KOPT-K1 (cell line): Measurements from ENCODE around the gene CCDC148.

ENCODE experiments used
- H3K27ac ChIP-seq: fragments of 200-600 bp; sonication (generic); 2 replicates; pipeline ENCODE4 v1.5.1; 2016; ENCODE audit warnings: antibody characterized with exemption, mild to moderate bottlenecking, low read depth, low read length; ENCODE audit not compliant: poor library complexity, severe bottlenecking
- H3K36me3 ChIP-seq: fragments of 200-600 bp; sonication (generic); 2 replicates; pipeline ENCODE4 v1.5.1; 2017; ENCODE audit warnings: antibody characterized with exemption, mild to moderate bottlenecking, low read length, moderate library complexity; ENCODE audit not compliant: insufficient read depth
- H3K9me3 ChIP-seq: fragments of 200-600 bp; sonication (generic); 2 replicates; pipeline ENCODE4 v1.5.1; 2017; ENCODE audit warnings: antibody characterized with exemption, low read length, mild to moderate bottlenecking; ENCODE audit not compliant: insufficient read depth, poor library complexity, severe bottlenecking

The CCDC148 gene

DNA sequence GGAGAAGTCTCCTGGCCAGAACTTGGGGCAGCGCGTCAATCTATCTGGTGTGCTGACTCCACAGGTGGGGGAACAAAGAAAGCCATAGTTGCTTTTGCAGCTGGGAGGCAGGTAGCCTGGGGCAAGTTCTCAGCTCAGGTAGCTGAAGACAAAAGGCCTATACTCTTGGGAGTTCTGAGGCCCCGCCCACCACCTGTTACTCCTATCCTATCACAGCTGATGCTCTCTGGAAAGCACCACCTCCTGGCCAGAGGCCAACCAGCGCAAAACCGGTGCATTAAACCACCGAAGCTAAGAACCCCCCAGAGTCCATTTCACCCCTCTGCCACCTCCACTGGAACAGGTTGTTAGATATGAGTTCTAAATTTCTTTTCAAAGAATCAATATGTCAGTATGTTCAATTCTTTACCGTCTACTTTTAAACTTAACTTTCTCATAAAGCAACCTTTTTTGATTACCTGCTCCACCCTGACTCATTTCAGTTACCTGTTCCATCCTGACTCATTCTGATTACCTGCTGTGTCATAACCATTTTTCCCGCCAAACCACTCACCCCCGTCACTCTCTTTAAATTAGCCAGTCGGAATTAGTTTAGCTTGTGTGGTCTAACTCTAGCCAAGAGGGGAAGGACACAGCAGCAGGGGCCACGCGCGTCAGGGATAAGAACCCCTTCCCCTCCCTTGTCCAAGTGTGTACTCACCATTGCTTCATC is 311.5 kb downstream of the CCDC148 start:
- Histone ChIP-seq H3K9me3 (no peaks in the 10 kb centered on the region), H3K36me3 (no peaks in the 10 kb centered on the region)

DNA sequence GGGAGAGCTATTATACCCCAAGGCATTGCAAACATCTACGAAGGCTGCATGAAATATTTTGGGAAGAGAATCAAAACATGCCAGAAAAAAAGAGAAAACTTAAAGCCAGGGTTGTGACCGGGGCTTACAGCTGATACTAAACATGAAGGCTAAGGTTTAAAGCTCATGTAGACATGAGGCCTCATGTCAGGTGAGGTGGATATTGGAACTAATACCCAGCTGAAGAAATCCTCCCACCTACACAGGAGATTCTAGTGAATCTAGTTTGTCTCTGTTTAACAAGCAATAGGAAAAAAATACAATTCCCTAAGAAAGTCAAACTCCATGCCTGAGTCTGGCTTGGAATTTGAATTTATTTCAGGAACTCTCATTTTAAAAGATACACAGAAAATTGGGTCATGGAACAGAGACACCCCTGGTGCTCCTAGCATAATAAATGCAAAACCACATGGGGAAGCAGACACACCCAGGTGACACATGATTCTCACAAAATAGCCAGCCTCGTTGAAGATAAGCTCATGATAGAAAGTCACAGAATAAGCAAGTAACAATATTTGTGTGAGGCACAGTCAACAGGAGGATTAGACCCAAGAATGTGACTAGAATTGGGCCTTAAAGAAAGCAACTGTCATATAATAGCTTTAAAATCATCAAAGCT is 312.7 kb downstream of the CCDC148 start:
- no peaks in the 10 kb centered on the region for H3K36me3 ChIP-seq
- H3K27ac ChIP-seq = no peak overlapping the region
- H3K9me3 ChIP-seq = no peaks in the 10 kb centered on the region

More for the DNA sequence above, 311.5 kb downstream of the CCDC148 start:
- H3K27ac ChIP-seq = no peak overlapping the region

DNA sequence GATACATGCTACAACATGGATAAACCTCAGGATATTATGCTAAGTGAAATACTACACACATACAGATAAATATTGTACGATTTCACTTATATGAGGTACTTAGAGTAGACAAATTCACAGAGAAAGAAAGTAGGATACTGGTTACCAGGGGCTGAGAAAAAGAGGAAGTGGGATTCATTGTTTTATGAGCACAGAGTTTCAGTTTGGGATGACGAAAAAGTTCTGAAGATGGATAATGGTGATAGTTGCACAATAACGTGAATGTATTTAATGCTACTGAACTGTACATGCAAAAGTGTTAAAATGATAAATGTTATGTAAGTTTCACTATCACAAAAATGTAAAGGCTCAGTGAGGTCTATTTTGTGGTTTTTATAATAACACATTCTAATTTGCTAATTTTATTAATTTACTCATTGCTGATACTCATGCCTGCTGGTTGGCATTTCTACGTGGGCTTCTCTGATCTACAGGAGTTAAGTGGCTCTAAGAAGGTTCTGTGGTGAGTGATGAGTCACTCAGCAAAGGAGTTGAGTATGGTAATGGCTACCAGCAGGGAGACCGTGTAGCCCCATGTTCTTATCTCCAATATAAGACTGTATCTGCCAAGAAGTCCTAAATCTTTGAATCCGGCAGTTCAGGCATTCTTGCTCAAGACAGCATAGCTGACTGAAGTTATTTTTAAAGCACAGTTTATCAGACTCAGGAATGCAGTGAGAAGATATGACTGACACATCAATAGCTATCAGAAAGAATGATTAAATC is 313.8 kb downstream of the CCDC148 start:
- no peaks in the 10 kb centered on the region for H3K9me3 ChIP-seq
- H3K27ac ChIP-seq = no peak overlapping the region
- H3K36me3 ChIP-seq = no peaks in the 10 kb centered on the region

DNA sequence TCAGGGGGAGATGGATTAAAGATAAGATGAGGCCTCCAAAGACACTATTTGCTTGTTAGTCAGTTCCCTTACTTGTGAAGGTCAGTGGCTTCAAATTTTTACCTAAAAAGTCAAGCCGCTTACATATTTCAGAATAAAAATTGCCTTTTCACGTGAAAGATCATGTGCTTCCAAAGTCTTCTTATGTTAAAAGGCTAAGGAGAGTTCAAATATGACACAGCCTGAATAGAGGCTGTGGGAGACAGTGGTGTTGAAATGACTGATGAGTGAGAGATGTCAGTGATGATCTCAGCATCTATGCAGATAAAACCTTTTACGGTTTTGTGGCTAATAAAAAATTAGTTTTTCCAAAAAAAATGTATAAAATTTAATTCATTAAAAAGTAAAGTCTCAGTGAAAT is 314.4 kb downstream of the CCDC148 start:
- H3K27ac ChIP-seq = no peak overlapping the region
- no peaks in the 10 kb centered on the region for H3K36me3 ChIP-seq
- H3K9me3 ChIP-seq = no peaks in the 10 kb centered on the region

DNA sequence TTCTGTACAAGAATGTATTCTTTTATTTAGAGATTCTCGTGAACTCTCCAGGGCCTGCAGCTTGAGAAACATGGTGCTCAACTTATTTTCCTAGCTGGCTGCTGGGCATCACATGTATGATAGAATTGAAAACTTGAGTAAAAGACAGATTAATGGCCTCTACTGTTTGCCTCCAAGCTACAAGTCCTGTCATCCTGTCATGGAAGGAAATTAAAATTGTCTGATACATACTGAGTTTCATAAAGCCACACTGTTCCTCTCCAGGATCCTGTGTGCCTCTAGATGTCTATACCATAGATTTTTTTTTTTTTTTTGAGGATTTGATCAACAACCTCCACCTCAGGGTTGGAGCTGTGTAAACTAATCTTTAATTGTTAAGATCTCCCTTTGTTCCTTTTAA is 316.4 kb downstream of the CCDC148 start:
- Histone ChIP-seq H3K9me3 (no peaks in the 10 kb centered on the region), H3K27ac (no peak overlapping the region), H3K36me3 (no peaks in the 10 kb centered on the region)

DNA sequence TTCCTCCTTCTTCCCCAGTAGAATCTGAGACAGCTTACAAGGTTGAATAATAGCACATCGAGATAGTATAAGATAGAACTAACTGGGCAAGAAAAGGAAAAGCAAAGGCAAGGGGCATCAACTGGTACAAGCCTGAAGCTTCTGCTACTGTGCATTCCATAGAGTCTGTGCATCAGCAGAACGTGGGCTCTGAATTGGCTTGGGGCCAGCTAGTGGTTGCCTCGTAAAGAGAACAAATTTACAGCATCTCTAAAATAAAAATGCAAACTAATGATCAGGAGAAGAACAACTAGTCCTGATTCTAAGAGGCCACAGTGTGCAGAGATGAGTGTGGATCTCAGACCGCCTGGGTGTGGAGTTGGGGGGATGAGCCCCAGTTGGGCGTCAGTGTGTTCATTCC is 318.3 kb downstream of the CCDC148 start:
- Histone ChIP-seq H3K9me3 (no peaks in the 10 kb centered on the region), H3K27ac (no peak overlapping the region), H3K36me3 (no peaks in the 10 kb centered on the region)

DNA sequence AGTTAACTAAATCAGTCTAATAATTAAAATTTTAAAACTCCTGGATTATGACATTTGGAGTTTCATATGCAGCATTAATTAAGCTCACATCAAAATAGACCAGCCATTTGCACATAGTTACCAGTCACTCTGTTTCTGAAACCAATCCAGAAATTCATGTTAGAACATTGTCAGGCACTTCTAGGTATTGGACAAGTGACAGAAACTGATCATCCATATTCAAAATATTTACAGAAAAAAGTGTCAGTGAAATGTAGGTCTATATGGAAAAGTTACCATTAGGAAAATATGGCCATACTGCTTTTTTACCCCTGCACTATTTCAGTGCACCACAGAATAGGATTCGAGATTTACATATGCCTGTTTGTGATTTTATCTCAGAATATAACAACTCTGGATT is 321.5 kb downstream of the CCDC148 start:
- Histone ChIP-seq H3K9me3 (no peaks in the 10 kb centered on the region), H3K27ac (no peak overlapping the region), H3K36me3 (no peaks in the 10 kb centered on the region)

DNA sequence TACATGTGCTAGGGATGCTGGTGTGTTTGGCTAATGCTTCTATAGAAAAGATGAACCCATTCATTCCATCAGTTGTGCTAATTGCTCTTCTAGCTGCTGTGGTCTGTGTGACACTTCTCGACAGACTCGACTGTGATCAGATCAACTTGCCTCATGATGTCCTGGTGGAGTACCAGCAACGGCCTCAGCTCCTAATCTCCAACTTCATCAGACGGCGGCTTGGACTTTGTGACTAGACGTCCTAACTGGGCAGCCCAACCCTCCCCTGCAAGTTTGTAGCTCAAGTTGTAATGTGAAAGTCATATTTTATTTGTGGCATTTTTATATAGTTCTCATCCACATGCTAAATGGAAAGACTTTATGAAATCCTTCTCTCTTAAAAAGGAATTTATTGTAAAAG is 321.9 kb downstream of the CCDC148 start:
- no peaks in the 10 kb centered on the region for H3K9me3 ChIP-seq
- no peak overlapping the region for H3K27ac ChIP-seq
- no peaks in the 10 kb centered on the region for H3K36me3 ChIP-seq

DNA sequence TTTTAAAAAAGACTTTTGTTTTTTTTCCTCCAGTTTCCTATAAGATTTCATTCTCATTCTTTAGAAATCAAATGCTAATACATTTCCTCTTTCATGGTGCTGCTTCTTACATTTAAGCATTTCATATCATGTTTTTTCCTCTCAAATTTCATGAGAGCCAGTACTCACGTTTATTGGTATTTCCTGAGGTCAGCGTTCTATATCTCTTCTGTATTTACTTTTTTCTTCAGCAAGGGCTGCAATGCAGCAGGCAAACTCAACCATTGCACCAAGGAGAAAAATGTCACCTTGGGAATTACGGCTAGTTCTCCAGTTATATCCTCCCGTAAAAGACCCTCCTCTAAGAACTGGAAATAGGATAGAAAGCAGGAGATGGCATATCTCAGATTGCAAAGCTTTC is 322.5 kb downstream of the CCDC148 start:
- Histone ChIP-seq H3K27ac (no peak overlapping the region), H3K36me3 (no peaks in the 10 kb centered on the region), H3K9me3 (no peaks in the 10 kb centered on the region)

DNA sequence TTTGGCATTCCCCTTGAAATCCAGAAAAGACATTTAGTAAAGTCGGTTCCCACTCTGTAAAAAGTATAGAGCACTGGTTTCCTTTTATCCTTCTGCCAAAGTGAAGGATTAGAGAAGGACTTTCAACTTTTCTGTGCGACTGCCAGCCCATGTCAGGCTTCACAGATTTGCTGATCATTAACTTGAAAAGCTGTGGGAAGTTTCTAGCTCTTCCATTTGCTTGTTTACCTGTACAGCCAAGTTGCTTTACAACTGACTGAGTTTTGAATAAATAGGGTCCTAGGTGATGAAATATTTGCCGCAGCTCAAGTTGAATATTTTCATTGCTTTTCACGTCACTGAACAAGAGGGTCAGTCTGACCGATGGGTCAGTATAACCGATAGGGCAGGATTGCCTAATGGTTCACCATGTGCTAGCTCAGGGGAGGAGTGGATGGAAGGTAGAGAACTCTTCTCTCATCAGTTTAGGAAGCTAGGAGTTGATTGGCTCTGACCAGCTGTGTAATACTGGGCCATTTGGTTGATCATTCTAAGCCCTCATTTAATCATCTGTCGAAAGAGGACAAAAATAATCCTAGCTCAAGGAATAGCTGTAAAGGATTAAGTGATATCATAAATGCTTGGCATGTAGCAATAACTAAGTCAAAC is 324.5 kb downstream of the CCDC148 start:
- H3K9me3 ChIP-seq = no peaks in the 10 kb centered on the region
- H3K36me3 ChIP-seq = no peaks in the 10 kb centered on the region
- no peak overlapping the region for H3K27ac ChIP-seq

DNA sequence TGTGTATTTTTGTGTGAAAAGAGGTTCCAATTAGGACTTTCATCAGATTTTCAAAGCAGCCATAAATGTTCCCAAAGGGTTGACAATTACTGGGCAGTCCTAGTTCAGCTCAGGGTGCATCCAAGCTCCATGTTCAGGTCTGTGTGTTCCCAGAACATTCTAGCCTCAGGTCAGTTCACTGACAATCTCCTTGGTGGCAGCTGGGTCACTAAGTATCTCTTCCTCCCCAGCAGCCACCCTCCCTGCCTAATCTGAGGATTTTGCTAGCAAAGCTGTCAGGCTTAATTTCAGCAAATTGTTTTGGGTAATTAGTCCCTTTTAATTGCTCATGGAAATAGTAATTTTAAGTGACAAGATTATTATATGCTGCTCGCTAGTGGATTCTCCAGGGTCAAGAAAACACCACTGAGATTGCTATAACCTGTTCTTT is 325.1 kb downstream of the CCDC148 start:
- H3K36me3 ChIP-seq = no peaks in the 10 kb centered on the region
- H3K9me3 ChIP-seq = no peaks in the 10 kb centered on the region
- no peak overlapping the region for H3K27ac ChIP-seq

DNA sequence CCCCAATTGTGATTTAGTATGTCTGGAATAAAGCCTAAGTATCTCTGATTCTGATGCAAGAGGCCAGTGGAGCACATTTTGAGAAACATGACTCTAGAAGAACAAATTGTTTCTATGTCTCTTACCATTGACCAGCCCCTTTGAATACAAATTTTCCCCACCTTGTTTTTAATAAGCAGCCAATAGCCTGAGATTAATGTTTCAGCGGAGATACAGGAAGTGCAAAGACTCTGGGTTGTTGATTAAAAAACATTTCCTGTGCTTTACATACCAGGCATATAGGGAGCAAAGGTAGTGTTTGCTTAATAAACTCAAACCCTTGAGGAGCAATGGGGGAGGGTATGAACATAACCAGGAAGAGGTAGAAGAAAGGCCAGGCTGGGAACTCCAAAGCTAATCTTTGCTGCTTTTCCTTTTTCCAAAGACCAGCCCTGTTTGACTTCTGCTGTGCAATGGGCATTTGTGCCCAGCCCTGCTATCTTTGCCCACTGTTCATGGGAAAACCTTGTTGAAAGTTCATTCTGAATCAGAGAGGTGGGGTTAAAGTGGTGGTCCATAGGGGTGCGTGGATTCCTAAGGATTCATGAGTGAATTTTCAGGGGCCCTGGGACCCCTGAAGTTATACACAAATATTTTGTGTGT is 325.6 kb downstream of the CCDC148 start:
- Histone ChIP-seq H3K27ac (no peak overlapping the region), H3K9me3 (no peaks in the 10 kb centered on the region), H3K36me3 (no peaks in the 10 kb centered on the region)

DNA sequence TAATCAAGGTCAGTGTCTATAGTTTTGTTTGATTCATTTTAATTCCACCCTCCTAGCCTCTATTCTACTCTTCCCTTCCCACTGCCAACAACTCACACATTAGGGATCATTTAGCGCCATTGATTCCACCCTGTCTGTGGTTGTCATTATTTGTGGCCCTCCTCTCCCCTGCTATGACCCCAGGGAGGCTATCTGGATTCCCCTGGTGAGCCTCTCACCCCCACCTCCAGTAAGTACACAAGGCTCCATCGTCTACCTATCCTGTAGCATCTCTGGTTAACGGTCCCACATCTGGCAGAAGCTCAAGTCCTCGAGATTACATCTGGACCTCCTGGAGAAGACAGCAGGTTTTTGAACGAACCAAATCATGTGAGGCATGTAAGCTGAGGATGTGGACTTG is 327.5 kb downstream of the CCDC148 start:
- no peaks in the 10 kb centered on the region for H3K9me3 ChIP-seq

DNA sequence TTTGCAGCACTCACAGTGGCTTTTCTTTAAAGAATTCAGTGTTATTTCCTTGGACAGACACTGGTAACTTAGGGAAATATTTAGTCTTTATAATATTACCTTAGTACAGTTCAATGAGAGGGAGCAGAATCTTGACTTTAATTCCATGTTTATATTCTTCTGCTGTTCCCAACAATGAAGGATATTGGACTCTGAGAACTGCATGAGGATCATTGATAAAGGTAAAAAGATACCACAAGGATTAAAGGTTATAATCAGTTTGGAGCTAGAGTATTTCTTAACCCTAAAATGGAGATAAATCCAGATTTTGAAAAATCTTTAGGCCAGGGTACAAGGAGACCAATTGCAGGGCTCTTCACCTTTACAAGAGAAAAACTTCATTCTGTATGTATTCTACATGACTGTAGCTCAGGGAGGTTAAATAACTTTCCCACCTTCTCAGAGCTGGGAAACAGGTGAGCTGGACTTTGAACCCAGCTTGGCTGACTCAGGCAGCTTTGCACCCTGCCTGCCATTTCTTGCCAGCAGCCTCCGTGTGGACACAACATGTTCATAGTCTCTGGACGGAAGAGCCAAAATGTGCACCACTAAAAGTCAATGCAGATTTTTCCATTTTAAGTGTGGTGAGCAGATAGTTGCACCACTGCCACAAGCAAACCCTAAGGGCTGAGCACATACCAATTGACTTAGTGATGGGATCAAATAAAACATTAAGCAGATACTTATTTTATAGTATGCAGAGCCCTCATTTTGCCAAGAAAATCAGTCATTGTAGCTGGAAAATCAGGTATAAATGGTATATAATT is 328.2 kb downstream of the CCDC148 start:
- Histone ChIP-seq H3K36me3 (no peaks in the 10 kb centered on the region), H3K27ac (no peak overlapping the region), H3K9me3 (no peaks in the 10 kb centered on the region)

More for the DNA sequence above, 327.5 kb downstream of the CCDC148 start:
- no peak overlapping the region for H3K27ac ChIP-seq
- H3K36me3 ChIP-seq = no peaks in the 10 kb centered on the region
